ENCODE results near the gene SPTBN1. TPM values are rescaled to one million over a fixed set of nuclear protein-coding genes. Genes with fewer than 3 reads are reported as not detected.
A peak's percentile ranks its signal among the peaks of the same experiment; 100 is the strongest.

Gene SPTBN1
- total RNA-seq, 2 experiments from 2014 or later: 132 to 183 TPM

DNA sequence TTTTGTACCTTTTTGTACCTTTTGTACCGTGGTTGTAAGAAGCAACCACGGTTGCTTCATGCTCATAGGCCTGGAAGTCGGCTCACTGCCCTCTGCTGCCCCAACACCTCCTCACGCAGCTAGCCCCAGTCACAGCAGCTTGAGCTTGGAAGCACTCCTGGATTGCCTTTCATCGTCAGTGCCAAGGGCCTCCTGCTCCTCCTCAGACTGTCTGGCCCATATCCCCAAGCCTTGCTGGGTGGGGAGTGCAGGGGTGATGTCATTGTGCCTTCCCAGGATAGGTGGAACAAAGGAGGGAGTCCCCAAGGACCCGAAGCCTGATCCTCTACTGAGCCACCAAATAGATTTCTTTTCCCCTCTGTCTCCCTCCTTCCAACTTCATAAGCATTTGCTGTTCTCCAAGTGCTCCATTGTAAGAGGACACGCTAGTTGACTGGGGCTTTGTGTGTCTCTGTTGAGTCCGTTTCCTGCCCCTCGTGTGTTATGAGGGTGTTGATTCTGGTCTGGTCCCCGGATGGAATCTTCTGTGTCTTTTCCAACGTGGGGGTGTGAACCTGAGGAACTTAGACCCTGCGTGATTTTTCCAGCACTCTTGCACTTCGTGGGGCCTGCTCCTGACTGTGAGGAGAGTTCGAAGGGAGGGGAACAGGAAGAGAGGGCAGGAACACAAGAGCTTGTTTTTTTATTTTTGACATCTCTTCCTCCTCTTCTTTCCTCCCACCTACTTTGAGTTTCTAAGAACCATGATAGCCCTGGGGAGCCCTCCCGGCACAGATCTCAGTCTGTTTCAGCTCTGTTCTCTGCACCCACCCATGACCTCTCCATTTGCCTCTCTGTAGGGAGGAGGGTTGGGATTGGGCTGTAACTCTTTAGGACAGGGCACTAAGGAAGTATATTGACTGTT, 140.1 kb downstream of the SPTBN1 start:
- H3K4me3 ChIP-seq (ENCODE audit: low read depth, low read length, poor library complexity, severe bottlenecking): no peak overlapping the region
- CTCF ChIA-PET (ENCODE audit: unreplicated experiment): interaction anchor here (0.6 to 1.9 kb wide), 3 partner anchors 11 to 487 kb away, joined by 3 to 5 read pairs (median 4); no protein-coding TSS in a partner anchor
- no peak for DNase-seq (ENCODE audit: low spot score)
- intact Hi-C loops (cut with micrococcal nuclease; ENCODE audit: unreplicated experiment): no loop called here
- peak overlapping the region; percentile 59 for H3K4me2 ChIP-seq (ENCODE audit: low read length)
- peaks cover 65% of the 10 kb centered on the region; the same call in 1 of the 2 replicates for H3K79me2 ChIP-seq (ENCODE audit: insufficient read depth, low read depth, low read length)
- no peaks in the 10 kb centered on the region for H3K9me2 ChIP-seq (ENCODE audit: insufficient read depth, low read length)
- H2AFZ ChIP-seq (ENCODE audit: low read length): no peak overlapping the region
- H3K36me3 ChIP-seq (ENCODE audit: insufficient read depth, low read length): peaks cover 28% of the 10 kb centered on the region
- H3K4me1 ChIP-seq (ENCODE audit: insufficient read depth, low read length, poor library complexity, severe bottlenecking): peaks cover 65% of the 10 kb centered on the region
- H3K9me3 ChIP-seq (ENCODE audit: low read length): no peaks in the 10 kb centered on the region
- POLR2A ChIA-PET: interaction anchor here (1.4 to 3.8 kb wide), 4 partner anchors 10 to 38 kb away, joined by 3 to 29 read pairs (median 4); no protein-coding TSS in a partner anchor
- H3K27ac ChIP-seq (ENCODE audit: low read depth, low read length, poor library complexity, severe bottlenecking): no peak overlapping the region
- TF ChIP-seq, protein P1, sequence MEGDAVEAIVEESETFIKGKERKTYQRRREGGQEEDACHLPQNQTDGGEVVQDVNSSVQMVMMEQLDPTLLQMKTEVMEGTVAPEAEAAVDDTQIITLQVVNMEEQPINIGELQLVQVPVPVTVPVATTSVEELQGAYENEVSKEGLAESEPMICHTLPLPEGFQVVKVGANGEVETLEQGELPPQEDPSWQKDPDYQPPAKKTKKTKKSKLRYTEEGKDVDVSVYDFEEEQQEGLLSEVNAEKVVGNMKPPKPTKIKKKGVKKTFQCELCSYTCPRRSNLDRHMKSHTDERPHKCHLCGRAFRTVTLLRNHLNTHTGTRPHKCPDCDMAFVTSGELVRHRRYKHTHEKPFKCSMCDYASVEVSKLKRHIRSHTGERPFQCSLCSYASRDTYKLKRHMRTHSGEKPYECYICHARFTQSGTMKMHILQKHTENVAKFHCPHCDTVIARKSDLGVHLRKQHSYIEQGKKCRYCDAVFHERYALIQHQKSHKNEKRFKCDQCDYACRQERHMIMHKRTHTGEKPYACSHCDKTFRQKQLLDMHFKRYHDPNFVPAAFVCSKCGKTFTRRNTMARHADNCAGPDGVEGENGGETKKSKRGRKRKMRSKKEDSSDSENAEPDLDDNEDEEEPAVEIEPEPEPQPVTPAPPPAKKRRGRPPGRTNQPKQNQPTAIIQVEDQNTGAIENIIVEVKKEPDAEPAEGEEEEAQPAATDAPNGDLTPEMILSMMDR (conservative IDR thresholded peaks at IDR 0.05; ENCODE audit: low read length): no peak
- peaks cover 1% of the 10 kb centered on the region; the same call in 1 of the 2 replicates for H4K20me1 ChIP-seq (ENCODE audit: insufficient read depth, low read length)
- BruUV-seq (replicated peaks): no TSS peak

DNA sequence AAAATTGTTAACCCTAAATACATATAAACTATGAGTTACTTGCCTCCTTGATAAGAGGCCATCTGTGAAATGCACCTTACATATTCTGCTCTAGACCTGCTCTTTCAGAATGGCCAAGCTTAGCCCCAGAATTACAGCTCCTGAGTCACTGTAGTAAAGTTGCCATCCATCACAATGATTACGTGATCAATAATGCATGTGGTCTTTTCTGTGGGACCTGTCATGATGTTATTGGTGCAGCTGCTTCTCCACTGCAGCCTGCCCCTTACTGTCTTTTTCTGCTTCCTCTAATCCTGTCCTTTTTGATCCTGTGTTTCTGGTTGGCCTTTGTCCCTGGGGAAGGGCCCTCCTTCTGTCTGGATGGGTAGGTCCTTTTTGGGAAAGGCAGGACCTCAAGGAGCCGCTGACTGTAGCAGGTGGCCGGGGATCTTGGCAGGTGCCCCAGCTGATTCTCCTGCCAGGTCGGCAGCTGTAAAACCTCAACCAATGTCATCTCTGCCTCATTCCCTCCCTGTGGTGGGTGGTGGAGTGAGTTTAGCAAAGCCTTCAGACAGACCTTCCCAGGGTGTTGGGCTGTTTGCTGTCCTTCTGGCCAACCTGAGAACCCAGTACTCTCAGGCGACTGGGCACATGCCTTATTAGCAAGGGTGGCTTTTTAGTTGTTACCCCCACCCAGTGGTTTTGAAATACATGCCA, 141.2 kb downstream of the SPTBN1 start:
- no peak overlapping the region for H2AFZ ChIP-seq (ENCODE audit: low read length)
- peaks cover 38% of the 10 kb centered on the region for H3K36me3 ChIP-seq (ENCODE audit: insufficient read depth, low read length)
- TF ChIP-seq, protein P1 (conservative IDR thresholded peaks at IDR 0.05; ENCODE audit: low read length): no peak
- TF ChIP-seq EZH2phosphoT487 (IDR thresholded peaks at IDR 0.05; ENCODE audit: borderline replicate concordance, low read depth, low read length): no peak
- H3K9me3 ChIP-seq (ENCODE audit: low read length): no peaks in the 10 kb centered on the region
- H4K20me1 ChIP-seq (ENCODE audit: insufficient read depth, low read length): peaks cover 8% of the 10 kb centered on the region; the same call in 1 of the 2 replicates
- ChIA-PET CTCF (ENCODE audit: unreplicated experiment) (interaction anchor here (1.9 kb wide), 1 partner anchor 11 kb away, joined by 4 read pairs; no protein-coding TSS in a partner anchor), POLR2A (interaction anchor here (0.6 to 3.8 kb wide), 9 partner anchors 9 to 636 kb away, joined by 3 to 29 read pairs (median 4); no protein-coding TSS in a partner anchor)
- H3K9me2 ChIP-seq (ENCODE audit: insufficient read depth, low read length): no peaks in the 10 kb centered on the region
- H3K79me2 ChIP-seq (ENCODE audit: insufficient read depth, low read depth, low read length): peaks cover 67% of the 10 kb centered on the region; the same call in 1 of the 2 replicates
- peak; percentile 34 for DNase-seq (ENCODE audit: low spot score)
- H3K27ac ChIP-seq (ENCODE audit: low read depth, low read length, poor library complexity, severe bottlenecking): no peak overlapping the region
- H3K4me1 ChIP-seq (ENCODE audit: insufficient read depth, low read length, poor library complexity, severe bottlenecking): peaks cover 61% of the 10 kb centered on the region
- intact Hi-C loops (cut with micrococcal nuclease; ENCODE audit: unreplicated experiment): no loop called here
- no TSS peak for BruUV-seq (replicated peaks)
- no peak overlapping the region for H3K4me3 ChIP-seq (ENCODE audit: low read depth, low read length, poor library complexity, severe bottlenecking)
- H3K4me2 ChIP-seq (ENCODE audit: low read length): peak overlapping the region; percentile 59

Data from OCI-LY7 (cell line).